GM23338 (cell line): ENCODE measurements around the gene CRISP1. TPM values are rescaled to one million over a fixed set of nuclear protein-coding genes. Genes with fewer than 3 reads are reported as not detected.

Experiments used
- ATAC-seq: fragments of 200-7000 bp; cut with Tn5 transposase; 3 replicates; pipeline ENCODE4 v1.9.1; 2020
- DNase-seq: peaks from one replicate; pipeline ENCODE4 v3.0.0-alpha.2; 2015; ENCODE audit warnings: low spot score
- H2AFZ ChIP-seq: fragments of 200-600 bp; sonication (generic); 2 replicates; pipeline ENCODE4 v1.8.0; 2016; ENCODE audit warnings: antibody characterized with exemption, mild to moderate bottlenecking, moderate library complexity
- H3F3A ChIP-seq: fragments of 200-600 bp; sonication (generic); replicated peaks from 2 replicates; pipeline ENCODE4 v1.8.0; 2017; ENCODE audit warnings: antibody characterized with exemption, mixed run types, low read depth
- H3K27ac ChIP-seq: fragments of 200-600 bp; sonication (generic); 2 replicates; pipeline ENCODE4 v1.6.1; 2016; ENCODE audit warnings: low read depth
- H3K27me3 ChIP-seq: fragments of 200-600 bp; sonication (generic); 2 replicates; pipeline ENCODE4 v1.8.0; 2016; ENCODE audit warnings: mild to moderate bottlenecking, mixed run types, moderate library complexity; ENCODE audit not compliant: insufficient read depth
- H3K36me3 ChIP-seq: fragments of 200-600 bp; sonication (generic); 2 replicates; pipeline ENCODE4 v1.8.0; 2016; ENCODE audit warnings: mild to moderate bottlenecking; ENCODE audit not compliant: insufficient read depth
- H3K4me1 ChIP-seq: fragments of 200-600 bp; sonication (generic); 2 replicates; pipeline ENCODE4 v1.8.0; 2016; ENCODE audit warnings: mild to moderate bottlenecking, moderate library complexity; ENCODE audit not compliant: insufficient read depth
- H3K4me2 ChIP-seq: fragments of 200-600 bp; sonication (generic); 2 replicates; pipeline ENCODE4 v1.7.1; 2017; ENCODE audit warnings: mixed run types
- H3K4me3 ChIP-seq: fragments of 200-600 bp; sonication (generic); 2 replicates; pipeline ENCODE4 v1.6.1; 2016; ENCODE audit warnings: mixed run types
- H3K79me2 ChIP-seq: fragments of 200-600 bp; sonication (generic); replicated peaks from 2 replicates; pipeline ENCODE4 v1.8.0; 2017; ENCODE audit warnings: mild to moderate bottlenecking; ENCODE audit not compliant: insufficient read depth
- H3K9me2 ChIP-seq: fragments of 200-600 bp; sonication (generic); 2 replicates; pipeline ENCODE4 v1.8.0; 2017; ENCODE audit not compliant: insufficient read depth
- H4K20me1 ChIP-seq: fragments of 200-600 bp; sonication (generic); replicated peaks from 2 replicates; pipeline ENCODE4 v1.8.0; 2017; ENCODE audit warnings: mild to moderate bottlenecking; ENCODE audit not compliant: insufficient read depth
- H3K27ac Mint-ChIP-seq: 2 replicates; pipeline ENCODE4 v1.8.0; 2020; ENCODE audit warnings: inconsistent platforms, mild to moderate bottlenecking, moderate library complexity, mixed read lengths
- H3K27me3 Mint-ChIP-seq: 3 replicates; pipeline ENCODE4 v1.8.0; 2022; ENCODE audit warnings: low read depth, mild to moderate bottlenecking, moderate library complexity, mixed read lengths, inconsistent platforms; ENCODE audit not compliant: insufficient read depth, poor library complexity
- H3K36me3 Mint-ChIP-seq: 3 replicates; pipeline ENCODE4 v1.8.0; 2021; ENCODE audit warnings: low read depth, mild to moderate bottlenecking, inconsistent platforms, moderate library complexity, mixed read lengths
- H3K4me1 Mint-ChIP-seq: 3 replicates; pipeline ENCODE4 v1.8.0; 2020; ENCODE audit warnings: mild to moderate bottlenecking, inconsistent platforms, mixed read lengths
- H3K4me3 Mint-ChIP-seq: 3 replicates; pipeline ENCODE4 v1.8.0; 2021; ENCODE audit warnings: moderate library complexity, mild to moderate bottlenecking, inconsistent platforms, mixed read lengths
- H3K9me3 Mint-ChIP-seq: 3 replicates; pipeline ENCODE4 v1.8.0; 2020; ENCODE audit warnings: moderate library complexity, mild to moderate bottlenecking, inconsistent platforms, mixed read lengths
- CREB1 ChIP-seq: fragments of 250-450 bp; sonication (Bioruptor Pico); IDR thresholded peaks from 2 replicates; pipeline ENCODE4 v1.5.0; 2020; ENCODE audit warnings: low read depth, mild to moderate bottlenecking, moderate library complexity
- EZH2 ChIP-seq: fragments of 200-600 bp; sonication (generic); IDR thresholded peaks from one replicate; pipeline ENCODE4 v1.8.0; 2017; ENCODE audit warnings: antibody characterized with exemption, mild to moderate bottlenecking, low read depth; ENCODE audit not compliant: unreplicated experiment
- EZH2phosphoT487 ChIP-seq: fragments of 200-600 bp; sonication (generic); IDR thresholded peaks from one replicate; pipeline ENCODE4 v1.8.1; 2018; ENCODE audit warnings: antibody characterized with exemption; ENCODE audit not compliant: unreplicated experiment
- JUNB ChIP-seq: IDR thresholded peaks from one replicate; pipeline ENCODE4 v1.6.1; 2016; ENCODE audit warnings: antibody characterized with exemption; ENCODE audit not compliant: unreplicated experiment
- NANOG ChIP-seq: IDR thresholded peaks from 2 replicates; pipeline ENCODE4 v1.6.1; 2016; ENCODE audit warnings: antibody characterized with exemption, borderline replicate concordance
- POLR2AphosphoS5 ChIP-seq: IDR thresholded peaks from 2 replicates; pipeline ENCODE4 v1.6.1; 2016; ENCODE audit warnings: antibody characterized with exemption, low read depth
- STAT1 ChIP-seq: IDR thresholded peaks from one replicate; pipeline ENCODE4 v1.6.1; 2016; ENCODE audit warnings: antibody characterized with exemption; ENCODE audit not compliant: unreplicated experiment
- ZNF114 ChIP-seq: fragments of 250-450 bp; sonication (Bioruptor Pico); IDR thresholded peaks from 2 replicates; pipeline ENCODE4 v1.5.0; 2020; ENCODE audit warnings: mild to moderate bottlenecking, moderate library complexity
- ZNF331 ChIP-seq: fragments of 250-450 bp; sonication (Bioruptor Pico); IDR thresholded peaks from 2 replicates; pipeline ENCODE4 v1.5.0; 2020; ENCODE audit warnings: low read depth, mild to moderate bottlenecking, moderate library complexity
- long read RNA-seq: library from polyadenylated mRNA; unstranded; transcript quantifications from one replicate; pipeline ENCODE4 v2.0.0, GENCODE V29; 2020; ENCODE audit not compliant: unreplicated experiment
- polyA plus RNA-seq: library from polyadenylated mRNA; unstranded; fragments of >200 nt; fragmentation: Nextera tagmentation; extraction: Ambion mirVana; gene quantifications from 2 replicates; pipeline ENCODE4 v1.2.1, GENCODE V29; 2016
- total RNA-seq: library from RNA; depleted of rRNA; stranded (reverse); fragments of >200 nt; shearing (Covaris generic); gene quantifications from 2 replicates; pipeline ENCODE4 v1.2.3, GENCODE V29; 2014; rRNA removed
- TF ChIP-seq, protein P1 (sequence below): IDR thresholded peaks from one replicate; pipeline ENCODE4 v1.6.1; 2018; ENCODE audit warnings: antibody characterized with exemption; ENCODE audit not compliant: unreplicated experiment
- TF ChIP-seq, protein P2 (sequence below), 2 experiments: fragments of 200-600 bp in 1 of 2; sonication (generic) in 1 of 2; conservative IDR thresholded peaks; 2 replicates each; pipeline versions ENCODE4 v1.5.1 to v1.6.1; 2016 to 2017; ENCODE audit warnings: antibody characterized with exemption in 2 of 2, low read depth in 2 of 2, mild to moderate bottlenecking in 2 of 2, moderate library complexity in 1 of 2
- TF ChIP-seq, protein P3 (sequence below): IDR thresholded peaks from 2 replicates; pipeline ENCODE4 v1.6.1; 2016; ENCODE audit warnings: antibody characterized with exemption
- TF ChIP-seq, protein P4 (sequence below): fragments of 250-450 bp; sonication (Bioruptor Pico); IDR thresholded peaks from 2 replicates; pipeline ENCODE4 v1.5.0; 2020; ENCODE audit warnings: mild to moderate bottlenecking, moderate library complexity

CRISP1 gene, protein sequence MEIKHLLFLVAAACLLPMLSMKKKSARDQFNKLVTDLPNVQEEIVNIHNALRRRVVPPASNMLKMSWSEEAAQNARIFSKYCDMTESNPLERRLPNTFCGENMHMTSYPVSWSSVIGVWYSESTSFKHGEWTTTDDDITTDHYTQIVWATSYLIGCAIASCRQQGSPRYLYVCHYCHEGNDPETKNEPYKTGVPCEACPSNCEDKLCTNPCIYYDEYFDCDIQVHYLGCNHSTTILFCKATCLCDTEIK
- total RNA-seq, result not detected in 2 replicates
- polyA plus RNA-seq, result not detected in 2 replicates
- long read RNA-seq, result 0 reads

DNA sequence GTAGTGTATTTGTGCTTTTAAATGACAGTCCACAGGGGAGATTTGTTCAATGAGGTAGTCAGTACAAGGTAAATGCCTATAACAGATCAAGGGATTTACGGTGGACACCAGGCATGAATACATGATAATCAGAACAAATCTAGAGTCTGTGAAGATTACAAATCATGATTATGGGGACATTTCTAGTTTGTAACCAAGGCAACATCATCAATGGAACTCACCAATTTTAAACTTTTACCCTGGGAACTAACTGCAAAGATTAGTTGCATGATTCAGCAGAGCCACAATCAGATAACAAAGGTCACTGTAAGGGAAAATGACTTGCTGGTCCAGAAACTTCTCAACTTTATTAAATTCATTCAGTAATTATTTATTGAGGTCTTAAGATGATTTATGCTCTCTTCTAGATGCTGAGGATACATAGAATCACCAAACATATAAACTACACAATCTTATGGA is at the start of gene CRISP1:
TSS of gene CRISP1 (minus strand) at position 51 of the 459 bp plus-strand sequence. CDS start 9,135 bp downstream, outside the sequence.
- no peaks in the 10 kb centered on the region for H3F3A ChIP-seq
- ATAC-seq (no peak), DNase-seq (no peak)
- Mint-ChIP-seq H3K36me3 (no peaks in the 10 kb centered on the region), H3K4me1 (no peaks in the 10 kb centered on the region), H3K4me3 (no peak within 1 kb of the TSS), H3K27me3 (no peaks in the 10 kb centered on the region), H3K27ac (no peak within 1 kb of the TSS), H3K9me3 (peaks cover 3% of the 10 kb centered on the region; the same call in 2 of the 3 replicates)
- no peaks in the 10 kb centered on the region for H4K20me1 ChIP-seq
- H3K79me2 ChIP-seq, result no peaks in the 10 kb centered on the region
- H2AFZ ChIP-seq, result no peak within 1 kb of the TSS
- no peak within 1 kb of the TSS for H3K4me3 ChIP-seq
- H3K9me2 ChIP-seq, result no peaks in the 10 kb centered on the region
- H3K27me3 ChIP-seq, result no peaks in the 10 kb centered on the region
- H3K27ac ChIP-seq, result no peak within 1 kb of the TSS
- H3K4me1 ChIP-seq, result no peaks in the 10 kb centered on the region
- H3K4me2 ChIP-seq, result no peak within 1 kb of the TSS
- TF ChIP-seq ZNF114 (CRISPR knock-in tag), result no peak
- TF ChIP-seq, protein P1, sequence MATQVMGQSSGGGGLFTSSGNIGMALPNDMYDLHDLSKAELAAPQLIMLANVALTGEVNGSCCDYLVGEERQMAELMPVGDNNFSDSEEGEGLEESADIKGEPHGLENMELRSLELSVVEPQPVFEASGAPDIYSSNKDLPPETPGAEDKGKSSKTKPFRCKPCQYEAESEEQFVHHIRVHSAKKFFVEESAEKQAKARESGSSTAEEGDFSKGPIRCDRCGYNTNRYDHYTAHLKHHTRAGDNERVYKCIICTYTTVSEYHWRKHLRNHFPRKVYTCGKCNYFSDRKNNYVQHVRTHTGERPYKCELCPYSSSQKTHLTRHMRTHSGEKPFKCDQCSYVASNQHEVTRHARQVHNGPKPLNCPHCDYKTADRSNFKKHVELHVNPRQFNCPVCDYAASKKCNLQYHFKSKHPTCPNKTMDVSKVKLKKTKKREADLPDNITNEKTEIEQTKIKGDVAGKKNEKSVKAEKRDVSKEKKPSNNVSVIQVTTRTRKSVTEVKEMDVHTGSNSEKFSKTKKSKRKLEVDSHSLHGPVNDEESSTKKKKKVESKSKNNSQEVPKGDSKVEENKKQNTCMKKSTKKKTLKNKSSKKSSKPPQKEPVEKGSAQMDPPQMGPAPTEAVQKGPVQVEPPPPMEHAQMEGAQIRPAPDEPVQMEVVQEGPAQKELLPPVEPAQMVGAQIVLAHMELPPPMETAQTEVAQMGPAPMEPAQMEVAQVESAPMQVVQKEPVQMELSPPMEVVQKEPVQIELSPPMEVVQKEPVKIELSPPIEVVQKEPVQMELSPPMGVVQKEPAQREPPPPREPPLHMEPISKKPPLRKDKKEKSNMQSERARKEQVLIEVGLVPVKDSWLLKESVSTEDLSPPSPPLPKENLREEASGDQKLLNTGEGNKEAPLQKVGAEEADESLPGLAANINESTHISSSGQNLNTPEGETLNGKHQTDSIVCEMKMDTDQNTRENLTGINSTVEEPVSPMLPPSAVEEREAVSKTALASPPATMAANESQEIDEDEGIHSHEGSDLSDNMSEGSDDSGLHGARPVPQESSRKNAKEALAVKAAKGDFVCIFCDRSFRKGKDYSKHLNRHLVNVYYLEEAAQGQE, result no peak
- TF ChIP-seq, protein P2, sequence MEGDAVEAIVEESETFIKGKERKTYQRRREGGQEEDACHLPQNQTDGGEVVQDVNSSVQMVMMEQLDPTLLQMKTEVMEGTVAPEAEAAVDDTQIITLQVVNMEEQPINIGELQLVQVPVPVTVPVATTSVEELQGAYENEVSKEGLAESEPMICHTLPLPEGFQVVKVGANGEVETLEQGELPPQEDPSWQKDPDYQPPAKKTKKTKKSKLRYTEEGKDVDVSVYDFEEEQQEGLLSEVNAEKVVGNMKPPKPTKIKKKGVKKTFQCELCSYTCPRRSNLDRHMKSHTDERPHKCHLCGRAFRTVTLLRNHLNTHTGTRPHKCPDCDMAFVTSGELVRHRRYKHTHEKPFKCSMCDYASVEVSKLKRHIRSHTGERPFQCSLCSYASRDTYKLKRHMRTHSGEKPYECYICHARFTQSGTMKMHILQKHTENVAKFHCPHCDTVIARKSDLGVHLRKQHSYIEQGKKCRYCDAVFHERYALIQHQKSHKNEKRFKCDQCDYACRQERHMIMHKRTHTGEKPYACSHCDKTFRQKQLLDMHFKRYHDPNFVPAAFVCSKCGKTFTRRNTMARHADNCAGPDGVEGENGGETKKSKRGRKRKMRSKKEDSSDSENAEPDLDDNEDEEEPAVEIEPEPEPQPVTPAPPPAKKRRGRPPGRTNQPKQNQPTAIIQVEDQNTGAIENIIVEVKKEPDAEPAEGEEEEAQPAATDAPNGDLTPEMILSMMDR (conservative IDR thresholded peaks at IDR 0.05; ENCODE audit: low read depth in 2 of 2), result no peak
- TF ChIP-seq, protein P3, sequence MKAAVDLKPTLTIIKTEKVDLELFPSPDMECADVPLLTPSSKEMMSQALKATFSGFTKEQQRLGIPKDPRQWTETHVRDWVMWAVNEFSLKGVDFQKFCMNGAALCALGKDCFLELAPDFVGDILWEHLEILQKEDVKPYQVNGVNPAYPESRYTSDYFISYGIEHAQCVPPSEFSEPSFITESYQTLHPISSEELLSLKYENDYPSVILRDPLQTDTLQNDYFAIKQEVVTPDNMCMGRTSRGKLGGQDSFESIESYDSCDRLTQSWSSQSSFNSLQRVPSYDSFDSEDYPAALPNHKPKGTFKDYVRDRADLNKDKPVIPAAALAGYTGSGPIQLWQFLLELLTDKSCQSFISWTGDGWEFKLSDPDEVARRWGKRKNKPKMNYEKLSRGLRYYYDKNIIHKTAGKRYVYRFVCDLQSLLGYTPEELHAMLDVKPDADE, result no peak
- TF ChIP-seq EZH2phosphoT487, result no peak
- no peak for TF ChIP-seq NANOG
- TF ChIP-seq POLR2AphosphoS5, result no peak
- no peak for TF ChIP-seq JUNB
- TF ChIP-seq CREB1 (CRISPR knock-in tag), result no peak
- TF ChIP-seq, protein P4, sequence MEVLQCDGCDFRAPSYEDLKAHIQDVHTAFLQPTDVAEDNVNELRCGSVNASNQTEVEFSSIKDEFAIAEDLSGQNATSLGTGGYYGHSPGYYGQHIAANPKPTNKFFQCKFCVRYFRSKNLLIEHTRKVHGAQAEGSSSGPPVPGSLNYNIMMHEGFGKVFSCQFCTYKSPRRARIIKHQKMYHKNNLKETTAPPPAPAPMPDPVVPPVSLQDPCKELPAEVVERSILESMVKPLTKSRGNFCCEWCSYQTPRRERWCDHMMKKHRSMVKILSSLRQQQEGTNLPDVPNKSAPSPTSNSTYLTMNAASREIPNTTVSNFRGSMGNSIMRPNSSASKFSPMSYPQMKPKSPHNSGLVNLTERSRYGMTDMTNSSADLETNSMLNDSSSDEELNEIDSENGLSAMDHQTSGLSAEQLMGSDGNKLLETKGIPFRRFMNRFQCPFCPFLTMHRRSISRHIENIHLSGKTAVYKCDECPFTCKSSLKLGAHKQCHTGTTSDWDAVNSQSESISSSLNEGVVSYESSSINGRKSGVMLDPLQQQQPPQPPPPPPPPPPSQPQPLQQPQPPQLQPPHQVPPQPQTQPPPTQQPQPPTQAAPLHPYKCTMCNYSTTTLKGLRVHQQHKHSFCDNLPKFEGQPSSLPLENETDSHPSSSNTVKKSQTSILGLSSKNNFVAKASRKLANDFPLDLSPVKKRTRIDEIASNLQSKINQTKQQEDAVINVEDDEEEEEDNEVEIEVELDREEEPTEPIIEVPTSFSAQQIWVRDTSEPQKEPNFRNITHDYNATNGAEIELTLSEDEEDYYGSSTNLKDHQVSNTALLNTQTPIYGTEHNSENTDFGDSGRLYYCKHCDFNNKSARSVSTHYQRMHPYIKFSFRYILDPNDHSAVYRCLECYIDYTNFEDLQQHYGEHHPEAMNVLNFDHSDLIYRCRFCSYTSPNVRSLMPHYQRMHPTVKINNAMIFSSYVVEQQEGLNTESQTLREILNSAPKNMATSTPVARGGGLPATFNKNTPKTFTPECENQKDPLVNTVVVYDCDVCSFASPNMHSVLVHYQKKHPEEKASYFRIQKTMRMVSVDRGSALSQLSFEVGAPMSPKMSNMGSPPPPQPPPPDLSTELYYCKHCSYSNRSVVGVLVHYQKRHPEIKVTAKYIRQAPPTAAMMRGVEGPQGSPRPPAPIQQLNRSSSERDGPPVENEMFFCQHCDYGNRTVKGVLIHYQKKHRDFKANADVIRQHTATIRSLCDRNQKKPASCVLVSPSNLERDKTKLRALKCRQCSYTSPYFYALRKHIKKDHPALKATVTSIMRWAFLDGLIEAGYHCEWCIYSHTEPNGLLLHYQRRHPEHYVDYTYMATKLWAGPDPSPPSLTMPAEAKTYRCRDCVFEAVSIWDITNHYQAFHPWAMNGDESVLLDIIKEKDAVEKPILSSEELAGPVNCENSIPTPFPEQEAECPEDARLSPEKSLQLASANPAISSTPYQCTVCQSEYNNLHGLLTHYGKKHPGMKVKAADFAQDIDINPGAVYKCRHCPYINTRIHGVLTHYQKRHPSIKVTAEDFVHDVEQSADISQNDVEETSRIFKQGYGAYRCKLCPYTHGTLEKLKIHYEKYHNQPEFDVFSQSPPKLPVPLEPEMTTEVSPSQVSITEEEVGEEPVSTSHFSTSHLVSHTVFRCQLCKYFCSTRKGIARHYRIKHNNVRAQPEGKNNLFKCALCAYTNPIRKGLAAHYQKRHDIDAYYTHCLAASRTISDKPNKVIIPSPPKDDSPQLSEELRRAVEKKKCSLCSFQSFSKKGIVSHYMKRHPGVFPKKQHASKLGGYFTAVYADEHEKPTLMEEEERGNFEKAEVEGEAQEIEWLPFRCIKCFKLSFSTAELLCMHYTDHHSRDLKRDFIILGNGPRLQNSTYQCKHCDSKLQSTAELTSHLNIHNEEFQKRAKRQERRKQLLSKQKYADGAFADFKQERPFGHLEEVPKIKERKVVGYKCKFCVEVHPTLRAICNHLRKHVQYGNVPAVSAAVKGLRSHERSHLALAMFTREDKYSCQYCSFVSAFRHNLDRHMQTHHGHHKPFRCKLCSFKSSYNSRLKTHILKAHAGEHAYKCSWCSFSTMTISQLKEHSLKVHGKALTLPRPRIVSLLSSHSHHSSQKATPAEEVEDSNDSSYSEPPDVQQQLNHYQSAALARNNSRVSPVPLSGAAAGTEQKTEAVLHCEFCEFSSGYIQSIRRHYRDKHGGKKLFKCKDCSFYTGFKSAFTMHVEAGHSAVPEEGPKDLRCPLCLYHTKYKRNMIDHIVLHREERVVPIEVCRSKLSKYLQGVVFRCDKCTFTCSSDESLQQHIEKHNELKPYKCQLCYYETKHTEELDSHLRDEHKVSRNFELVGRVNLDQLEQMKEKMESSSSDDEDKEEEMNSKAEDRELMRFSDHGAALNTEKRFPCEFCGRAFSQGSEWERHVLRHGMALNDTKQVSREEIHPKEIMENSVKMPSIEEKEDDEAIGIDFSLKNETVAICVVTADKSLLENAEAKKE (CRISPR knock-in tag), result no peak
- TF ChIP-seq STAT1, result no peak
- no peak for TF ChIP-seq EZH2
- TF ChIP-seq ZNF331, result no peak
- no peaks in the 10 kb centered on the region for H3K36me3 ChIP-seq
